Thyroid gland (tissue), 4 donors: Measurements from ENCODE around the gene SLC6A7.

Source experiments
- CTCF ChIP-seq, 6 experiments: fragments of 200-600 bp in 3 of 6; fragments of 450-650 bp in 3 of 6; sonication (generic) in 3 of 6; IDR thresholded peaks; one replicate each; pipeline ENCODE4 v1.5.1; 2016 to 2019; ENCODE audit warnings: antibody characterized with exemption in 6 of 6, mild to moderate bottlenecking in 2 of 6, inconsistent platforms in 1 of 6, moderate library complexity in 1 of 6
- POLR2A ChIP-seq, 2 donors: fragments of 450-650 bp; IDR thresholded peaks; one replicate each; pipeline ENCODE4 v1.6.1; 2017; ENCODE audit warnings: antibody characterized with exemption in 2 of 2, mild to moderate bottlenecking in 2 of 2, moderate library complexity in 1 of 2

- TF ChIP-seq CTCF (IDR thresholded peaks at IDR 0.05) = no peak
- no peak for TF ChIP-seq POLR2A (IDR thresholded peaks at IDR 0.05)
These were observed 1.1 kb downstream of the SLC6A7 start for GRCh38 chr5:150190987-150191386.
